GM12891 (cell line): ENCODE data around the gene MEOX1.

Experiments
- POLR2A ChIP-seq: IDR thresholded peaks from 2 replicates; pipeline ENCODE4 v1.6.1; 2011; ENCODE audit warnings: low read depth, low read length, control low read depth
- POLR2AphosphoS5 ChIP-seq: IDR thresholded peaks from 2 replicates; pipeline ENCODE4 v1.6.1; 2011; ENCODE audit warnings: low read depth, low read length, control low read depth
- POU2F2 ChIP-seq: IDR thresholded peaks from 2 replicates; pipeline ENCODE4 v1.6.1; 2011; ENCODE audit warnings: low read depth, mild to moderate bottlenecking, control low read depth, low read length, moderate library complexity
- SPI1 ChIP-seq: IDR thresholded peaks from 2 replicates; pipeline ENCODE4 v1.6.1; 2011; ENCODE audit warnings: low read depth, low read length, control low read depth
- TAF1 ChIP-seq: IDR thresholded peaks from 2 replicates; pipeline ENCODE4 v1.6.1; 2011; ENCODE audit warnings: low read depth, low read length, control low read depth

DNA sequence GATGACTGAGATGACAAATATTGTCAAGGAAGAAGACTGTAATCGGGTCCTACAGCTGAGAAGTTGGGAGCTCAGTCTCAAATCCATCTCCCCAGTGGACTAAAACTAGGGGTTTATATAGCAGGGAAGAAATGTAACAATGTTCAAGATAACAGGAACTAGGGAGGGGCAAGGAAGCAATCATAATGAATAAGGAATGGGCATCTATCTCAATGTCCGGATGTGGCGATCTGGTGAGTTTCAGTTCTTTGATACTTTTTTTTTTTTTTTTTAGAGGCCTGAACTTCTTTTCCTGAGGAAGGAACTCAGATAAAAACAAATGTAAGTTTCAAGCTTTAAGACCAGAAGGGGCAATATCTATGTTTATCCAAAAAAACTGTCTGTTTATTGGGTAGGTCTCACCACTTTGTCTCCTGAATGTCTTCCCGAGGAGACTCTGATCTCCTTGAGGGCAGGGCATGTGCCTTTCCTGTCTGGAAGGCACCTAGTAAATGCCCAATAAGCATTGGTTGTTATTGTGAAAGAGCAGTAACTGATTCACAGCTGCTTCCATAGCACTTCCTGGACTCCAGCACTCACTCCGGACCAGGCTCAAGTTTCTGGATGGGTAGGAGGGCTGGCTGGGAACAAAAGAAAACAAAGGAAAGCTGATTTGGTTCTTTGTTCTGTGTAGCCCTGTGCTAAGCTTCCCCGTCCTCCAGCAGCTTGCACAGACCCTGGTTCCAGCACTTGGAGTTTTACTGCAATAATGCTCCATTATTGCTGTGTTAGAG lies 51.9 kb downstream of the MEOX1 start:
- TF ChIP-seq TAF1: no peak
- no peak for TF ChIP-seq POLR2AphosphoS5
- TF ChIP-seq POLR2A: no peak
- TF ChIP-seq POU2F2: no peak
- no peak for TF ChIP-seq SPI1
